Measurements from ENCODE around the gene VSIG10L. TPM values are rescaled to one million over a fixed set of nuclear protein-coding genes. Genes with fewer than 3 reads are reported as not detected.

Gene VSIG10L
- polyA plus RNA-seq, 1 donor (not counting 4 experiments of a cell fraction or from before 2014, with no cell fraction given): 1.5 TPM

GRCh38 chr19:51331193-51331592 lies 10.7 kb downstream of the VSIG10L start:
- H3K27me3 ChIP-seq (ENCODE audit: control insufficient read depth, extremely low read depth, insufficient read depth, low read length): peaks cover 10% of the 10 kb centered on the region
- H3K4me1 ChIP-seq (ENCODE audit: control insufficient read depth, extremely low read depth, insufficient read depth, low read length): no peaks in the 10 kb centered on the region
- H3K4me2 ChIP-seq (ENCODE audit: control insufficient read depth, extremely low read depth, insufficient read depth, low read depth, low read length): no peak overlapping the region
- H2AFZ ChIP-seq (ENCODE audit: control insufficient read depth, low read length): no peak overlapping the region
- H3K9me1 ChIP-seq (ENCODE audit: control insufficient read depth, extremely low read depth, insufficient read depth, low read length): no peaks in the 10 kb centered on the region
- FAIRE-seq (no peak), DNase-seq (ENCODE audit: low read depth, low spot score) (no peak)
- H3K27ac ChIP-seq (ENCODE audit: control insufficient read depth, insufficient read depth, low read length): no peak overlapping the region
- H3K79me2 ChIP-seq (ENCODE audit: control insufficient read depth, insufficient read depth, low read length): no peaks in the 10 kb centered on the region
- no peaks in the 10 kb centered on the region for H3K9me3 ChIP-seq (ENCODE audit: control insufficient read depth, low read depth, low read length)
- H4K20me1 ChIP-seq (ENCODE audit: control insufficient read depth, extremely low read depth, insufficient read depth, low read length): no peaks in the 10 kb centered on the region
- H3K9ac ChIP-seq (ENCODE audit: control insufficient read depth, extremely low read depth, insufficient read depth, low read length): no peak overlapping the region
- H3K36me3 ChIP-seq (ENCODE audit: control insufficient read depth in 2 of 2, extremely low read depth in 1 of 2, insufficient read depth in 2 of 2, low read length in 2 of 2): no peaks in the 10 kb centered on the region
- TF ChIP-seq CTCF (optimal IDR thresholded peaks at IDR 0.05 in 1 of 3, IDR thresholded peaks at IDR 0.05 in 1 of 3, conservative IDR thresholded peaks at IDR 0.05 in 1 of 3; ENCODE audit: extremely low read depth in 1 of 3, insufficient read depth in 2 of 3, low read length in 3 of 3): no peak
- dilution Hi-C loops (cut with MboI; ENCODE audit: extremely low pct_ligation_motif_present, low sequenced_read_pairs): no loop called here
- H3K4me3 ChIP-seq (ENCODE audit: control insufficient read depth in 2 of 3, extremely low read depth in 1 of 3, insufficient read depth in 2 of 3, low read depth in 1 of 3, low read length in 3 of 3): no peak overlapping the region

GRCh38 chr19:51330366-51330765 lies 11.6 kb downstream of the VSIG10L start:
- H4K20me1 ChIP-seq (ENCODE audit: control insufficient read depth, extremely low read depth, insufficient read depth, low read length): no peaks in the 10 kb centered on the region
- H3K4me3 ChIP-seq (ENCODE audit: control insufficient read depth in 2 of 3, extremely low read depth in 1 of 3, insufficient read depth in 2 of 3, low read depth in 1 of 3, low read length in 3 of 3): no peak overlapping the region
- H3K36me3 ChIP-seq (ENCODE audit: control insufficient read depth in 2 of 2, extremely low read depth in 1 of 2, insufficient read depth in 2 of 2, low read length in 2 of 2): no peaks in the 10 kb centered on the region
- peaks cover 10% of the 10 kb centered on the region for H3K27me3 ChIP-seq (ENCODE audit: control insufficient read depth, extremely low read depth, insufficient read depth, low read length)
- H3K4me1 ChIP-seq (ENCODE audit: control insufficient read depth, extremely low read depth, insufficient read depth, low read length): no peaks in the 10 kb centered on the region
- H3K4me2 ChIP-seq (ENCODE audit: control insufficient read depth, extremely low read depth, insufficient read depth, low read depth, low read length): no peak overlapping the region
- dilution Hi-C loops (cut with MboI; ENCODE audit: extremely low pct_ligation_motif_present, low sequenced_read_pairs): no loop called here
- no peak overlapping the region for H3K27ac ChIP-seq (ENCODE audit: control insufficient read depth, insufficient read depth, low read length)
- no peaks in the 10 kb centered on the region for H3K9me3 ChIP-seq (ENCODE audit: control insufficient read depth, low read depth, low read length)
- no peak overlapping the region for H3K9ac ChIP-seq (ENCODE audit: control insufficient read depth, extremely low read depth, insufficient read depth, low read length)
- DNase-seq (ENCODE audit: low read depth, low spot score): no peak
- H3K9me1 ChIP-seq (ENCODE audit: control insufficient read depth, extremely low read depth, insufficient read depth, low read length): no peaks in the 10 kb centered on the region
- H3K79me2 ChIP-seq (ENCODE audit: control insufficient read depth, insufficient read depth, low read length): no peaks in the 10 kb centered on the region
- TF ChIP-seq EZH2 (IDR thresholded peaks at IDR 0.05; ENCODE audit: low read length) (no peak), CTCF (optimal IDR thresholded peaks at IDR 0.05 in 1 of 3, IDR thresholded peaks at IDR 0.05 in 1 of 3, conservative IDR thresholded peaks at IDR 0.05 in 1 of 3; ENCODE audit: extremely low read depth in 1 of 3, insufficient read depth in 2 of 3, low read length in 3 of 3) (no peak)
- no peak overlapping the region for H2AFZ ChIP-seq (ENCODE audit: control insufficient read depth, low read length)
- no peak for FAIRE-seq

All from keratinocyte (primary cell).